SJCRH30 (cell line): ENCODE data around the gene SOX8. TPM values are rescaled to one million over a fixed set of nuclear protein-coding genes. Genes with fewer than 3 reads are reported as not detected.
A peak's percentile ranks its signal among the peaks of the same experiment; 100 is the strongest.
"Not testable (repeated sequence)": the region's sequence is repeated elsewhere in the genome, so short reads cannot be mapped to it uniquely, and the experiment has no call there.

Experiments
- DNase-seq, 2 experiments: peaks; one replicate each; pipeline ENCODE4 v3.0.0-alpha.2; 2015 to 2020
- H3K27ac ChIP-seq: fragments of 250-450 bp; sonication (Bioruptor Pico); 2 replicates; pipeline ENCODE4 v1.5.1; 2020; ENCODE audit warnings: mild to moderate bottlenecking, moderate library complexity
- H3K27me3 ChIP-seq: fragments of 250-450 bp; sonication (Bioruptor Pico); 2 replicates; pipeline ENCODE4 v1.5.1; 2020; ENCODE audit warnings: mild to moderate bottlenecking, moderate library complexity
- H3K36me3 ChIP-seq: fragments of 250-450 bp; sonication (Bioruptor Pico); 2 replicates; pipeline ENCODE4 v1.5.1; 2020; ENCODE audit warnings: mild to moderate bottlenecking, moderate library complexity
- H3K4me1 ChIP-seq: fragments of 250-450 bp; sonication (Bioruptor Pico); 2 replicates; pipeline ENCODE4 v1.5.1; 2020; ENCODE audit warnings: mild to moderate bottlenecking, moderate library complexity
- H3K4me3 ChIP-seq: fragments of 250-450 bp; sonication (Bioruptor Pico); 2 replicates; pipeline ENCODE4 v1.5.1; 2020; ENCODE audit warnings: mild to moderate bottlenecking, moderate library complexity
- H3K9me3 ChIP-seq: fragments of 250-450 bp; sonication (Bioruptor Pico); replicated peaks from 2 replicates; pipeline ENCODE4 v1.5.1; 2020; ENCODE audit warnings: mild to moderate bottlenecking, moderate library complexity
- total RNA-seq: library from RNA; depleted of rRNA; stranded (reverse); fragments of >200 nt; shearing (Covaris generic); gene quantifications from 2 replicates; pipeline ENCODE4 v1.2.3, GENCODE V29; 2014

The SOX8 gene
- total RNA-seq, 1 experiment from 2014 or later: 144 TPM

DNA sequence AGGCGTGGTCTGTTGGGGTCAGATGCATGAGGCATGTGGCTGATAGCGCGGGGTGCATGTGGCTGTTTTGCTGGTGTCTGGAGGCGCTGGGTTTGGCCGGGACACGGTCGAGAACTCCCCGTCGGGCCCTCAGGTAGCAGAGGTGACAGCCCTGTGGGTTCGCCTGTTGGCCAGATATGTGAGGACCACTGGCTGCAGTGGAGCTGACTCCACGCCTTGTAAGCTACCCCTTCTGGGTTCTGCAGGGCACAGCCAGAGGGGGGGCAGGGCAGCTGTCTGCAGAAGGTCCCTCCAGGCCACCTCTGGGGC, 38.5 kb downstream of the SOX8 start:
- peak overlapping the region; percentile 93 for H3K27ac ChIP-seq
- no peaks in the 10 kb centered on the region for H3K36me3 ChIP-seq
- no peaks in the 10 kb centered on the region for H3K27me3 ChIP-seq
- H3K9me3 ChIP-seq: no peaks in the 10 kb centered on the region
- peak overlapping the region; percentile 43 for H3K4me3 ChIP-seq
- DNase-seq: no peak
- peaks cover 41% of the 10 kb centered on the region for H3K4me1 ChIP-seq

DNA sequence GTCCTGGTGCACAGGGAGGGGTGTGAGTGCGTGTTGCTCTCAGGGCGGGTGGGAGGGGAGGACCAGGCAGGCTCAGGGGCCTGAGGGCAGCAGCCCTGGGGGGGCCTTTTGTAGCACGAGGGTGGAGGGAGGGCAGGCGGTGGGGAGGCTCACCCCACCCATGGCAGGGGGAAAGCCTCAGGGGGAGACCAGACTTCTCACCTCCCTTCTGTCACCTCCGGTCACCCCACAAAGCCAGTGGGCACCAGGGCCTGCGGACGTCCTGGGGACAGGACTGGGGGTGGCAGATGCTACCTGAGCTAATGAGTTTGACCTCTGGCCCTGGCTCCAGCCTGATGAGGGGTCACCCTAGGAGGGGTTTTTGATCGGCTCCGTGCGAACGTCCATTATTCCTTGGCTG, 39.0 kb downstream of the SOX8 start:
- no peak overlapping the region for H3K4me3 ChIP-seq
- no peaks in the 10 kb centered on the region for H3K9me3 ChIP-seq
- H3K27ac ChIP-seq: no peak overlapping the region
- no peaks in the 10 kb centered on the region for H3K27me3 ChIP-seq
- H3K4me1 ChIP-seq: peaks cover 36% of the 10 kb centered on the region
- H3K36me3 ChIP-seq: no peaks in the 10 kb centered on the region
- DNase-seq: no peak

DNA sequence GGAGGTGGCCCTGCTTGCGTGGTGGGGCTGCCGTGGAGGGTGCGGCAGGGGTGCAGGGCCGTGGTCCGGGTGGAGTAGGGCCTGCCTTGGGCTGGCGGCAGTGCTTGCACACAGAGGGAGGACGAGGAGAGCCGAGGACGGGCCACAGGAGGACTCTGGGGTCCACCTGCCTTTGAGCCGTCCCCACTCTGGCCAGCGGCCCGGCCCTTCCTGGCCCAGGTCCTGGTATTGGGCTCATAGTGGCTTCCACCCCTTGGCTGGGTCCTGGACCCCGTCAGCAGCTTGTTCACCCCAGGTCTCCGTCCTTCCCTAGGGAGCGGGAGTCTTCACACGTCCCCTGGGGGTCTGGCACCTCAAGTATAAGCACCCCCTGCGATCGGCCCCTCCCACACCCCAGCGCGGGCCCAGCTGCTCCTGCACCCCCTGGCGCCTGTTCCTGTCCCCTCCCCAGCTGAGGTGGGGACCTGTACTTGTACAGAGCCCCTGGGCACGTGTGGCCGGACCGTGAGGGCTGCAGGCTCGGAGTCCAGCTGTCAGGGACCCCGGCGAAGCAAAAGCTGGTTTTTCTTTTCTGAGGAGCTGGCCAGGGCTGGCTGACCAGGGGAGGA, 40.1 kb downstream of the SOX8 start:
- Histone ChIP-seq H3K4me1 (peaks cover 46% of the 10 kb centered on the region), H3K4me3 (no peak overlapping the region), H3K27me3 (no peaks in the 10 kb centered on the region), H3K27ac (no peak overlapping the region), H3K36me3 (no peaks in the 10 kb centered on the region), H3K9me3 (no peaks in the 10 kb centered on the region)
- DNase-seq: no peak

DNA sequence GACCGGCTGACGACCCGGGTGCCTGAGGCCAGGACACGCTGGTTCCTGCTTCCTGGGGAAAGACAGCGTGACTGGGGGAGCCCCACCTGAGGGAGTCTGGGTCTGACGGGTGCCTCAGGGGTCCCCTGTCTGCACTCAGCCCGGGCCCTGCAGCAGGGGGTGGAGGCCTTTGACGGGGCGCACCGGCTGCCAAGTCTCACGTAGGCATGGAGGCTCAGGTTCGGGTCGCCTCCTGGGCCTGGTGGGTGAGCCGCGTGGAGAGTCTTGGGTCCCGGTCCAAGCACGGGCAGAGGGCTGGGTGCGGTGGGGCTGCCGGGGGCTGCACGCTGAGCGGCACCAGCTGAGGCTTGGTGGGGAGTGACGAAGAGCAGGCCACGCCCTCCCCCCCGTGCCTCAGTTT, 40.9 kb downstream of the SOX8 start:
- DNase-seq: no peak
- Histone ChIP-seq H3K27ac (no peak overlapping the region), H3K4me3 (no peak overlapping the region), H3K36me3 (no peaks in the 10 kb centered on the region), H3K9me3 (no peaks in the 10 kb centered on the region), H3K4me1 (peaks cover 53% of the 10 kb centered on the region), H3K27me3 (no peaks in the 10 kb centered on the region)

DNA sequence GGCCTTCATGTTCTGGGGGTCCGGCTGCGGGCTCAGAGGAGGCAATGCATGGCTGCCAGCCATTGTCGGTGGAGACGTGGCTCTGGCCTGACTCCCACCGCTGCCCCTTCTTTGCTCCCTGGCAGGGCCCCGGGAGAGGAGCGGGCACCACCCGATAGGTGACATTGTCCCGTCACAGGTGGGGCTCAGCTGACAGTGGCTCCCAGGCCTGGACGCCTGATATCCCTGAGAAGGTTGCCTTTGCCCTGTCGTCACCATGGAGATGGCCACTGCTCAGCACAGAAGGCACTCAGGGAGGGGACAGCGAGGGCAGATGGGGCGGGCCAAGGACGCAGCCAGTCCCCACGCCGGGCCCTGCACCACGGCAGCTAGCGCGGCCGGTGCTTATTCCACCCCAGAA, 42.6 kb downstream of the SOX8 start:
- DNase-seq: no peak
- H3K27me3 ChIP-seq: no peaks in the 10 kb centered on the region; the same call in 1 of the 2 replicates
- no peaks in the 10 kb centered on the region for H3K36me3 ChIP-seq
- no peaks in the 10 kb centered on the region for H3K9me3 ChIP-seq
- H3K4me1 ChIP-seq: peaks cover 55% of the 10 kb centered on the region
- no peak overlapping the region for H3K27ac ChIP-seq
- no peak overlapping the region for H3K4me3 ChIP-seq

DNA sequence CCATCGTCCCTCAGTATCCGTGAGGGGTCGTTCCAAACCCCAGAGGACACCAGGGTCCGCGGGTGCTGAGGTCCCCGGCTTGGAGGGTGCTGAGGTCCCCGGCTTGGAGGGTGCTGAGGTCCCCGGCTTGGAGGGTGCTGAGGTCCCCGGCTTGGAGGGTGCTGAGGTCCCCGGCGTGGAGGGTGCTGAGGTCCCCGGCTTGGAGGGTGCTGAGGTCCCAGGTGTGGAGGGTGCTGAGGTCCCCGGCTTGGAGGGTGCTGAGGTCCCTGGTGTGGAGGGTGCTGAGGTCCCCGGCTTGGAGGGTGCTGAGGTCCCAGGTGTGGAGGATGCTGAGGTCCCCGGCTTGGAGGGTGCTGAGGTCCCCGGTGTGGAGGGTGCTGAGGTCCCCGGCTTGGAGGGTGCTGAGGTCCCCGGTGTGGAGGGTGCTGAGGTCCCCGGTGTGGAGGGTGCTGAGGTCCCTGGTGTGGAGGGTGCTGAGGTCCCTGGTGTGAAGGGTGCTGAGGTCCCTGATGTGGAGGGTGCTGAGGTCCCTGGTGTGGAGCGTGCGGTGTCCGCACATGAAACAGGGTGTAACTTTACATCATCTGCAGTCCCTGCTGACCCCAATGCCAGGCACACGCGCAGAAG, 43.7 kb downstream of the SOX8 start:
- not testable (repeated sequence) for DNase-seq, H3K27ac ChIP-seq, H3K9me3 ChIP-seq, H3K27me3 ChIP-seq, H3K36me3 ChIP-seq, H3K4me3 ChIP-seq
- peaks cover 58% of the 10 kb centered on the region for H3K4me1 ChIP-seq

DNA sequence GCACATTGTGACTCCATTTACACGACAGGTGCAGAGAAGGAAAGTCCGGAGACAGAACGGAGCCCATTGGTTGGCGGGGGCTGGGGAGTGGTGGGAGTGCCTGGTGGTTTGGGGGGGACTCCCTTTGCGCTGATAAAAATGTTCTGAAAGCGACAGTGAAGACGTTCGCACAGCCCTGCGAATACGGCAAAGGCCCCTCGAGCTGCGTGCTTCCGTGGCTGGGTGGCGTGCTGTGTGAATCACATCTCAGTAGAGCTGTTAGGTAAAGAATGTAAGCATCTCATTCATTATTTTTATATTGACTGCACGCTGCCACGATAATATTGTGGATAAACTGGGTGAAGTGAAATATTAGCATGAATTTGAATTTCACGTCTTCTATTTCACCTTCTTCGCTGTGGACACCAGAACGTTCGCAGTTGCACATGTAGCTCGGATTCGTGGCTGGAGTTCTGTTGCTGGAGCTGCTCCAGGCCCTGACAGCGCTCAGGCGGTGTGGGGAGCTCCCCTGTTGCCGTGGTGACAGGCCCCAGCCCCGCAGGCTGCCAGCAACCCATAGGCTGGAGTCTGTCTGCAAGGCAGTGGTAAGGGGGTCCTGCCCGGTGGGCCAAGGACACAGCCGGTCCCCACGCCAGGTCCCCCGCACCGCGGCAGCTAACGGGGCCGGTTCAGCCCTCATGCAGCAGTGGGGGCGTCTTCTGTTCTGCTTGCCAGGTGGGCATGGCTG, 44.6 kb downstream of the SOX8 start:
- peak in 1 of 2 experiments; percentile 48 for DNase-seq
- Histone ChIP-seq H3K9me3 (no peaks in the 10 kb centered on the region), H3K4me1 (peaks cover 58% of the 10 kb centered on the region), H3K36me3 (no peaks in the 10 kb centered on the region), H3K4me3 (no peak overlapping the region), H3K27me3 (no peaks in the 10 kb centered on the region; the same call in 1 of the 2 replicates), H3K27ac (no peak overlapping the region)

DNA sequence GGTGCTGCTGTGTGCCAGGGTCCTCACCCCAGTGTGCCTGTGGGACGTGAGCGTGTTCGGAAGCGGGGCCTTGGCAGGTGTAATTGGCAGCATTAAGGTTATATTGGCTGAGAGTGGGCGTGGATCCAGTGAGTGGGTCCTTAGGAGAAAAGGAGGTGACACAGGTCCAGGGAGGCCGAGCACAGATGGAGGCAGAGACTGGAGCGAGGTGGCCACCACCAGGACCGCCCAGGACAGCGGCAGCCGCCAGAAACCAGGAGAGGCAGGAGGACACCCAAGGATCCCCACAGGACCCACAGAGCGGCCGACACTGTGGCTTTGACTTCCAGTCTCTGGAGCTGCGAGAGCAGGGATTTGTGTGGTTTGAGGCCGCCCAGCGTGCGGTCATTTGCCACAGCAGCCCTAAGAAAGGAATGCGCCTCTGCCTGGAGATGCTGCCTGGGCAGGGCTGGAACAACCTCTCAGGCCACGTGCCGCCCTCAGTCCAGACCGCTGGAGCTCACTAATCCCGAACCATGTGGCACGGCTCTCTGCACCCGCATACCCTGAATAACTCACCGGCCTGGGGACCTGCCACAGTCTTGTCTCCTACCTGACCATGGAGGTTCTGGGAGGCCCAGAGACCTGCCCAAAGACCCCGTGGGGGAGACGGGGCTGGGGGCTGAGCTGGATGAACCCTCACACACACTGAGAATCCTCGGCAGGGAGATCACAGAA, 45.4 kb downstream of the SOX8 start:
- Histone ChIP-seq H3K9me3 (no peaks in the 10 kb centered on the region), H3K4me3 (no peak overlapping the region), H3K36me3 (no peaks in the 10 kb centered on the region), H3K27me3 (no peaks in the 10 kb centered on the region; the same call in 1 of the 2 replicates), H3K4me1 (peaks cover 54% of the 10 kb centered on the region), H3K27ac (peak overlapping the region; percentile 30; the same call in 1 of the 2 replicates)
- DNase-seq: peak; percentile 84 to 85

DNA sequence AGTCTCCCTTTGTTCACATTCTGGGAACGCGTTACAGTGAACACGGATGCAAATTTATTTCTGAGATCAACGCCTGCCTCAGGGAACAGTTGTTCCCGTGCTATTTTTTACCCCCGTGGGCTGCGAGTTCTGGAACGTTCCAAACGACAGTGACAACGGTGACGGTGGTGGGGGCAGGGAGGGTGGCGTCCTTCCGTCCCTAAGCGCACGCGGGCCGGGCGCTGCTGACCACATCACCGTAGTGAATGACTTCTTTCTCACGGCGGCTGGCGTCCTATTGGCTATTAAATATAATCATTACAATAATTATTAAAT, 45.9 kb downstream of the SOX8 start:
- H3K4me3 ChIP-seq: no peak overlapping the region
- no peak for DNase-seq
- H3K27ac ChIP-seq: peak overlapping the region; percentile 30; the same call in 1 of the 2 replicates
- H3K9me3 ChIP-seq: no peaks in the 10 kb centered on the region
- H3K4me1 ChIP-seq: peaks cover 48% of the 10 kb centered on the region
- no peaks in the 10 kb centered on the region; the same call in 1 of the 2 replicates for H3K27me3 ChIP-seq
- H3K36me3 ChIP-seq: no peaks in the 10 kb centered on the region

DNA sequence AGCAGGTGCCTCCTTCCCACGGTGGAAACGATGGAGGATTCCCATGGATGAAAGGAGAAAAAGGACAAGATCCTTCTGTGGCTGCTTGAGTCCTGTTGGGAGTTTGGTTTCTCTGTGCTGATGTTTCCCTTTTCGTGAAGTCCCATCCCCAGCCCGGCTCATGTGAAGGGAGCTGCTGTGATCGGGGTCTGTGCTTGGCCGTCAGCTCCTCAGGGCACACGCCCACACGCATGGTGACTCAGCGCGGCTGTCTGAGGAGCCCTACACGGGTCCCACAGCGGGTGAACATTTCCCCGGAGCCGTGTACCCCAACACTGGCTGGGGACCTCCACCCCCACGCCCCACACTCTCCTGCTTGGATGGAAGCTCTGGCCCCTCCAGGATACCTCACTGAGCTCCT, 46.5 kb downstream of the SOX8 start:
- Histone ChIP-seq H3K4me3 (no peak overlapping the region), H3K27me3 (no peaks in the 10 kb centered on the region; the same call in 1 of the 2 replicates), H3K4me1 (peaks cover 48% of the 10 kb centered on the region), H3K36me3 (no peaks in the 10 kb centered on the region), H3K9me3 (no peaks in the 10 kb centered on the region), H3K27ac (no peak overlapping the region)
- no peak for DNase-seq

DNA sequence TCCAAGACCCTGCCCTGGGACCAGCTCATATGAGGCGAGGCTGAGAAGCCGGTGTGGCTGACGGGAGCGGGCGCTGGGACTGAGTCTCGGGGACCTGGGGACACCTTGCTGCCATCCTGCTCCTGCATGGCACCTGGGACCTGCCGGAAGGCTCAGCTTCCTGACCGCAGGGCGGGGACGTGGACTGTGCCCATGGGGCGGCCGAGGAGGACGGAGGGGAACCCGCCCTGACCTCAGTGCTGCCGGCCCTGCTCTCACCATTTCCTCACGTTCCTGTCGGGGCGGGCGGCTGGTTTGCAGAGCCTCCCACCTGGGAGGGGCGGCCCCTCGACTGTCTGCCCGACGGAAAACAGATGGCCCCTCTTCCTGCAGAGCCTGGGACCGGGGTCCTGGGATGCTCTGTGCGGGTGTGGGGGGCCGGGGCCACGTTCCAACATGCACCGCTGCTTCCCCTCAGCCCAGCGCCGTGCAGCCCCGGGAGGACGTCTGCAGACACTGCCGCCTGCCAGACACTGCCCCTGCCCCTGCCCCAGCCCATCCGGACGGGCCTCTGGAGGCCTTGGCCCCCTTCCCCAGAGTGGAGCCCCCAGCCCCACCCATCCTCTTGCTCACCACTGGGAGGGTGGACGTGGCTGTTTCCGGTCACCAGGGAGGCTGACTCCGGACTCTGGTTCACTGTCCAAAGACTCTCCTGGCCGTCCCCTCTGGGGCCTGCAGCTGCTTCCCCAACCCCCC, 47.1 kb downstream of the SOX8 start:
- H3K4me1 ChIP-seq: peaks cover 48% of the 10 kb centered on the region
- H3K36me3 ChIP-seq: no peaks in the 10 kb centered on the region
- H3K4me3 ChIP-seq: peak overlapping the region; percentile 17; the same call in 1 of the 2 replicates
- no peaks in the 10 kb centered on the region for H3K9me3 ChIP-seq
- DNase-seq: no peak
- no peaks in the 10 kb centered on the region; the same call in 1 of the 2 replicates for H3K27me3 ChIP-seq
- H3K27ac ChIP-seq: no peak overlapping the region

DNA sequence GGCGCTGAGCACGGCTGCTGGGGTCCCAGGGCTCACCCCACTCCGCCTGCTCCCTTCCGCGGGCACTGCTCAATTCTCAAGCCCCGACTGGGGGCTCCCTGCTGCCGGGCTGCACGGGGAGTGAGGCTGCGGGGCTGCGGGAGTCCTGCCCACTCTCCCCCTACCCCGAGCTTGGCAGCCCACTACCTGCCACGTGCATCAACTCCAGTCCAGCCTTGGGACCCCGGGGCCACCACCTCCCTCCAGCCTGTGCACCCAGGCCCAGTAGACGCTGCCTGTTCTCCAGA, 47.6 kb downstream of the SOX8 start:
- no peak overlapping the region for H3K4me3 ChIP-seq
- DNase-seq: no peak
- no peaks in the 10 kb centered on the region for H3K36me3 ChIP-seq
- H3K4me1 ChIP-seq: peaks cover 48% of the 10 kb centered on the region
- no peaks in the 10 kb centered on the region for H3K9me3 ChIP-seq
- H3K27me3 ChIP-seq: no peaks in the 10 kb centered on the region; the same call in 1 of the 2 replicates
- H3K27ac ChIP-seq: no peak overlapping the region

DNA sequence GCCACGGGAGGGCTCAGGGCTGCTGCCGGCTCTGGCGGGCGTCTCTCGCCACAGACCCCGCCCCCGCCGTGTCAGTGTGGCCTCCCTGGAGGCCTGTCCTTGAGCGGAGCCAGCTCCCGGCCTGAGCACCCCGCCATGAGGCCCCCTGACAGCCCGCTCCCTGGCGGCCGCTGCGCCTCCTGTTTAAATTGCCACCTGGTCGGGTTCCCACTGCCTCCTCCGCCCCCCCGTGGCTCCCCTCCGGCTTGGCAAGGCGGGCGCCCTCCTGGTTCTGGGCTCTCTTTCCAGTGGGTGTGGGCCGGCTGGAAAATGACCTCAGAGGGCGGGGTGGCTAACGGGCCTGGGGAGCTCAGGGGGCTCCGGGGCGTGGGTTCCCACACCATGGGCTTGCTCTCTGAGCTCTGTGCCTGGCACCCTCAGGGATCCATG, 48.9 kb downstream of the SOX8 start:
- DNase-seq: peak; percentile 68 to 69
- H3K36me3 ChIP-seq: no peaks in the 10 kb centered on the region
- no peak overlapping the region for H3K4me3 ChIP-seq
- no peaks in the 10 kb centered on the region for H3K9me3 ChIP-seq
- H3K27me3 ChIP-seq: no peaks in the 10 kb centered on the region; the same call in 1 of the 2 replicates
- no peak overlapping the region for H3K27ac ChIP-seq
- peaks cover 48% of the 10 kb centered on the region for H3K4me1 ChIP-seq

DNA sequence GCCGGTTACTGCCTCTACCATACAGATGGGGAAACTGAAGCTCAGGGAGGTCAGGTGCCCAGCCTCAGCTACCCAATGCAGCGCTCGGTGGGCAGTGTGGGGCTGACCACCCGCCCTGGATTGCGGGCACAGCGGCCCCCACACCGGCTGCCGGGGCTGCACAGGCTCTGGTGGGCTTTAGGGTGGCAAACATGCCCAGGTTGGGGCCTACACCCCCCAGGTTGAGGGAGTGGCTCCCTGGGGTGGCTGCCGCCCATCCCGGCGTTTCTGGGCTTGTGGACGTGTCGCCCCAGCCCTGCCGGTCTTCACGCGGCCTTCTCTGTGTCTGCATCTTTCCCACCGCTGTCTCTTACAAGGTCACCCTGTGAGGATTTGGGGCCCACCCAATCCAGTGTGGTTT, 50.1 kb downstream of the SOX8 start:
- H3K27ac ChIP-seq: no peak overlapping the region
- H3K27me3 ChIP-seq: no peaks in the 10 kb centered on the region; the same call in 1 of the 2 replicates

More for the DNA sequence above, 50.1 kb downstream of the SOX8 start:
- no peak for DNase-seq
- peaks cover 48% of the 10 kb centered on the region for H3K4me1 ChIP-seq
- no peaks in the 10 kb centered on the region for H3K36me3 ChIP-seq
- no peaks in the 10 kb centered on the region for H3K9me3 ChIP-seq
- H3K4me3 ChIP-seq: no peak overlapping the region
